SK-N-SH treated with all-trans-retinoic acid at 6 μM for 48 hours (cell line): ENCODE data around the gene TWF1.
"Not testable (repeated sequence)": the region's sequence is repeated elsewhere in the genome, so short reads cannot be mapped to it uniquely, and the experiment has no call there.

ENCODE experiments used
- PATZ1 ChIP-seq: fragments of 250-450 bp; sonication (Bioruptor Pico); IDR thresholded peaks from 2 replicates; pipeline ENCODE4 v1.8.0; 2020; ENCODE audit warnings: mild to moderate bottlenecking, moderate library complexity, borderline replicate concordance
- ZFP3 ChIP-seq: fragments of 250-450 bp; sonication (Bioruptor Pico); IDR thresholded peaks from 2 replicates; pipeline ENCODE4 v1.5.0; 2020; ENCODE audit warnings: mild to moderate bottlenecking, moderate library complexity
- TF ChIP-seq, protein P1 (sequence below): fragments of 250-450 bp; sonication (Bioruptor Pico); IDR thresholded peaks from 2 replicates; pipeline ENCODE4 v1.5.1; 2020; ENCODE audit warnings: low read depth, mild to moderate bottlenecking, moderate library complexity
- TF ChIP-seq, protein P2 (sequence below): fragments of 250-450 bp; sonication (Bioruptor Pico); IDR thresholded peaks from 2 replicates; pipeline ENCODE4 v1.5.1; 2021; ENCODE audit warnings: mild to moderate bottlenecking, moderate library complexity

DNA sequence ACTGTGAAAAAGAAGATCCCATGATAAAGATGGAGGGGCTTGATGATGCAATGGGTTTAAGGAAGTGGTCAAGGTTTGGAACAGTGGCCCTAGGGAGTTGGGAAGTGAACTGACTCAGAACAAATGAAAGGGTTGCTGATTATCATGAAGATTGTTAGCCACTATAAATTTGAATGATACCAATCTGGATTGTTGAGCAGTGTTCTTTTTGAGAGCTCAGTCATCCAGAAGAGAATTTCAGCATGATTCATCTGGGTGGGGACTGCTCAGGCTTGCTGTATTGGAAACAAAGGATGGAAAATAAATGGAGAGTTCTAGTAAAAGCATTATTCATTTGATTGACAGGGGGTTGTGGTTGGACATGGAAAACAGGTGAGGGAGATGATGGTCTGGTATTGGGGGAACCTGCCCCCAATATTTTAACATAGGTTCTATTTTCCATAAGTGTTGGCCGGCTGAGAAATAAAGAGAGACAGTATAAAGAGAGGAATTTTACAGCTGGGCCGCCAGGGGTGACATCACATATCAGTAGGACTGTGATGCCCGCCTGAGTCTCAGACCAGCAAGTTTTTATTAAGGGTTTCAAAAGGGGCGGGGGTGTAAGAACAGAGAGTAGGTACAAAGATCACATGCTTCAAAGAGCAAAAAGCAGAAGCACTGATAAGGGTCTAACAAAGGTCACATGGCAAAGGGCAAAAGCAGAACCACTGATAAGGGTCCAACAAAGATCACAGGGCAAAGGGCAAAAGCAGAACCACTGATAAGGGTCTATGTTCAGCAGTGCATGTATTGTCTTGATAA lies 41.5 kb upstream of the TWF1 start:
- TF ChIP-seq, protein P1, sequence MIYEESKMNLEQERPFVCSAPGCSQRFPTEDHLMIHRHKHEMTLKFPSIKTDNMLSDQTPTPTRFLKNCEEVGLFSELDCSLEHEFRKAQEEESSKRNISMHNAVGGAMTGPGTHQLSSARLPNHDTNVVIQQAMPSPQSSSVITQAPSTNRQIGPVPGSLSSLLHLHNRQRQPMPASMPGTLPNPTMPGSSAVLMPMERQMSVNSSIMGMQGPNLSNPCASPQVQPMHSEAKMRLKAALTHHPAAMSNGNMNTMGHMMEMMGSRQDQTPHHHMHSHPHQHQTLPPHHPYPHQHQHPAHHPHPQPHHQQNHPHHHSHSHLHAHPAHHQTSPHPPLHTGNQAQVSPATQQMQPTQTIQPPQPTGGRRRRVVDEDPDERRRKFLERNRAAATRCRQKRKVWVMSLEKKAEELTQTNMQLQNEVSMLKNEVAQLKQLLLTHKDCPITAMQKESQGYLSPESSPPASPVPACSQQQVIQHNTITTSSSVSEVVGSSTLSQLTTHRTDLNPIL (CRISPR knock-in tag): not testable (repeated sequence)
- TF ChIP-seq PATZ1; ZFP3 (CRISPR knock-in tag): not testable (repeated sequence)
- TF ChIP-seq, protein P2, sequence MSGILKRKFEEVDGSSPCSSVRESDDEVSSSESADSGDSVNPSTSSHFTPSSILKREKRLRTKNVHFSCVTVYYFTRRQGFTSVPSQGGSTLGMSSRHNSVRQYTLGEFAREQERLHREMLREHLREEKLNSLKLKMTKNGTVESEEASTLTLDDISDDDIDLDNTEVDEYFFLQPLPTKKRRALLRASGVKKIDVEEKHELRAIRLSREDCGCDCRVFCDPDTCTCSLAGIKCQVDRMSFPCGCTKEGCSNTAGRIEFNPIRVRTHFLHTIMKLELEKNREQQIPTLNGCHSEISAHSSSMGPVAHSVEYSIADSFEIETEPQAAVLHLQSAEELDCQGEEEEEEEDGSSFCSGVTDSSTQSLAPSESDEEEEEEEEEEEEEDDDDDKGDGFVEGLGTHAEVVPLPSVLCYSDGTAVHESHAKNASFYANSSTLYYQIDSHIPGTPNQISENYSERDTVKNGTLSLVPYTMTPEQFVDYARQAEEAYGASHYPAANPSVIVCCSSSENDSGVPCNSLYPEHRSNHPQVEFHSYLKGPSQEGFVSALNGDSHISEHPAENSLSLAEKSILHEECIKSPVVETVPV (CRISPR knock-in tag): not testable (repeated sequence)
